Measurements from ENCODE around the gene CXCL14.

Gene CXCL14

GRCh38 chr5:135565266-135565665, 13.5 kb downstream of the CXCL14 start:
- H3K9me3 ChIP-seq (ENCODE audit: insufficient read depth, low read length, severe bottlenecking): no peaks in the 10 kb centered on the region
- TF ChIP-seq EZH2 (IDR thresholded peaks at IDR 0.05; ENCODE audit: borderline replicate concordance, low read depth, low read length, severe bottlenecking) (no peak), CTCF (IDR thresholded peaks at IDR 0.05; ENCODE audit: borderline replicate concordance, extremely low read depth, low read length, poor library complexity, severe bottlenecking) (no peak)
- no peak overlapping the region for H3K9ac ChIP-seq (ENCODE audit: low read depth, low read length)
- H2AFZ ChIP-seq (ENCODE audit: low read depth, low read length): no peak overlapping the region
- H3K27ac ChIP-seq (ENCODE audit: low read length): no peak overlapping the region
- H3K79me2 ChIP-seq (ENCODE audit: insufficient read depth, low read length): no peaks in the 10 kb centered on the region
- no peak for ATAC-seq (ENCODE audit: insufficient read depth, low read depth)
- H3K27me3 ChIP-seq (ENCODE audit: insufficient read depth, low read length, poor library complexity): peaks cover 18% of the 10 kb centered on the region
- no peaks in the 10 kb centered on the region for H3K36me3 ChIP-seq (ENCODE audit: insufficient read depth, low read length)
- H4K20me1 ChIP-seq (ENCODE audit: insufficient read depth, low read length): no peaks in the 10 kb centered on the region
- no peak overlapping the region for H3K4me2 ChIP-seq (ENCODE audit: insufficient read depth, low read length)
- H3K4me1 ChIP-seq (ENCODE audit: insufficient read depth, low read length): no peaks in the 10 kb centered on the region
- H3K4me3 ChIP-seq (ENCODE audit: low read depth in 1 of 2, low read length in 2 of 2): no peak overlapping the region
- DNase-seq: no peak

GRCh38 chr5:135564331-135564730, 14.5 kb downstream of the CXCL14 start:
- TF ChIP-seq CTCF (IDR thresholded peaks at IDR 0.05; ENCODE audit: borderline replicate concordance, extremely low read depth, low read length, poor library complexity, severe bottlenecking) (no peak), EZH2 (IDR thresholded peaks at IDR 0.05; ENCODE audit: borderline replicate concordance, low read depth, low read length, severe bottlenecking) (no peak)
- no peak overlapping the region for H3K9ac ChIP-seq (ENCODE audit: low read depth, low read length)
- H3K36me3 ChIP-seq (ENCODE audit: insufficient read depth, low read length): no peaks in the 10 kb centered on the region
- no peak overlapping the region for H3K4me2 ChIP-seq (ENCODE audit: insufficient read depth, low read length)
- H2AFZ ChIP-seq (ENCODE audit: low read depth, low read length): no peak overlapping the region
- H3K9me3 ChIP-seq (ENCODE audit: insufficient read depth, low read length, severe bottlenecking): no peaks in the 10 kb centered on the region
- H3K27me3 ChIP-seq (ENCODE audit: insufficient read depth, low read length, poor library complexity): peaks cover 19% of the 10 kb centered on the region
- H3K27ac ChIP-seq (ENCODE audit: low read length): no peak overlapping the region
- H4K20me1 ChIP-seq (ENCODE audit: insufficient read depth, low read length): no peaks in the 10 kb centered on the region
- DNase-seq (no peak), ATAC-seq (ENCODE audit: insufficient read depth, low read depth) (no peak)
- H3K79me2 ChIP-seq (ENCODE audit: insufficient read depth, low read length): no peaks in the 10 kb centered on the region
- H3K4me3 ChIP-seq (ENCODE audit: low read depth in 1 of 2, low read length in 2 of 2): no peak overlapping the region
- no peaks in the 10 kb centered on the region for H3K4me1 ChIP-seq (ENCODE audit: insufficient read depth, low read length)

- TF ChIP-seq CTCF (IDR thresholded peaks at IDR 0.05; ENCODE audit: borderline replicate concordance, extremely low read depth, low read length, poor library complexity, severe bottlenecking): no peak
- TF ChIP-seq EZH2 (IDR thresholded peaks at IDR 0.05; ENCODE audit: borderline replicate concordance, low read depth, low read length, severe bottlenecking): no peak
- Histone ChIP-seq H3K4me2 (ENCODE audit: insufficient read depth, low read length) (no peak overlapping the region), H3K9ac (ENCODE audit: low read depth, low read length) (no peak overlapping the region), H3K4me3 (ENCODE audit: low read depth in 1 of 2, low read length in 2 of 2) (no peak overlapping the region), H3K9me3 (ENCODE audit: insufficient read depth, low read length, severe bottlenecking) (no peaks in the 10 kb centered on the region), H3K27me3 (ENCODE audit: insufficient read depth, low read length, poor library complexity) (peaks cover 13% of the 10 kb centered on the region), H3K79me2 (ENCODE audit: insufficient read depth, low read length) (no peaks in the 10 kb centered on the region), H3K36me3 (ENCODE audit: insufficient read depth, low read length) (no peaks in the 10 kb centered on the region), H2AFZ (ENCODE audit: low read depth, low read length) (peak overlapping the region; percentile 27; the same call in 1 of the 2 replicates), H4K20me1 (ENCODE audit: insufficient read depth, low read length) (no peaks in the 10 kb centered on the region), H3K4me1 (ENCODE audit: insufficient read depth, low read length) (no peaks in the 10 kb centered on the region), H3K27ac (ENCODE audit: low read length) (no peak overlapping the region)
- no peak for ATAC-seq (ENCODE audit: insufficient read depth, low read depth)
- no peak for DNase-seq
These were observed 17.5 kb downstream of the CXCL14 start for GRCh38 chr5:135561266-135561665.

GRCh38 chr5:135560858-135561257, 17.9 kb downstream of the CXCL14 start:
- ATAC-seq (ENCODE audit: insufficient read depth, low read depth) (peak; percentile 97), DNase-seq (peak; percentile 74)
- Histone ChIP-seq H3K36me3 (ENCODE audit: insufficient read depth, low read length) (no peaks in the 10 kb centered on the region), H3K9me3 (ENCODE audit: insufficient read depth, low read length, severe bottlenecking) (no peaks in the 10 kb centered on the region), H3K9ac (ENCODE audit: low read depth, low read length) (no peak overlapping the region), H3K4me2 (ENCODE audit: insufficient read depth, low read length) (no peak overlapping the region), H3K27me3 (ENCODE audit: insufficient read depth, low read length, poor library complexity) (peaks cover 12% of the 10 kb centered on the region), H3K27ac (ENCODE audit: low read length) (no peak overlapping the region), H3K4me3 (ENCODE audit: low read depth in 1 of 2, low read length in 2 of 2) (no peak overlapping the region), H3K4me1 (ENCODE audit: insufficient read depth, low read length) (no peaks in the 10 kb centered on the region), H4K20me1 (ENCODE audit: insufficient read depth, low read length) (no peaks in the 10 kb centered on the region), H3K79me2 (ENCODE audit: insufficient read depth, low read length) (no peaks in the 10 kb centered on the region), H2AFZ (ENCODE audit: low read depth, low read length) (peak overlapping the region; percentile 27; the same call in 1 of the 2 replicates)
- TF ChIP-seq CTCF (IDR thresholded peaks at IDR 0.05; ENCODE audit: borderline replicate concordance, extremely low read depth, low read length, poor library complexity, severe bottlenecking) (peak; percentile 88), EZH2 (IDR thresholded peaks at IDR 0.05; ENCODE audit: borderline replicate concordance, low read depth, low read length, severe bottlenecking) (no peak)

Data from DND-41 (cell line).